Trophoblast cell (in vitro differentiated cells and primary cell): Measurements from ENCODE around the gene FAM107A.

Source experiments
- DNase-seq, 2 donors: peaks; one replicate each; pipeline ENCODE4 v3.0.0-alpha.2; 2016
- H2AFZ ChIP-seq: 2 replicates; pipeline ENCODE4 v1.6.1; 2013; ENCODE audit warnings: low read length, moderate library complexity, mild to moderate bottlenecking; ENCODE audit not compliant: insufficient read depth, poor library complexity
- H2AK5ac ChIP-seq: 2 replicates; pipeline ENCODE4 v1.6.1; 2013; ENCODE audit warnings: mild to moderate bottlenecking, low read length
- H2BK120ac ChIP-seq: 2 replicates; pipeline ENCODE4 v1.6.1; 2013; ENCODE audit warnings: low read length, mild to moderate bottlenecking, moderate library complexity; ENCODE audit not compliant: insufficient read depth, poor library complexity
- H2BK12ac ChIP-seq: 2 replicates; pipeline ENCODE4 v1.6.1; 2013; ENCODE audit warnings: mild to moderate bottlenecking, low read length, moderate library complexity
- H2BK5ac ChIP-seq: 2 replicates; pipeline ENCODE4 v1.6.1; 2013; ENCODE audit warnings: low read length, low read depth, moderate library complexity, mild to moderate bottlenecking; ENCODE audit not compliant: poor library complexity
- H3K14ac ChIP-seq: 2 replicates; pipeline ENCODE4 v1.6.1; 2013; ENCODE audit warnings: mild to moderate bottlenecking, low read length
- H3K18ac ChIP-seq: 2 replicates; pipeline ENCODE4 v1.6.1; 2013; ENCODE audit warnings: mild to moderate bottlenecking, low read length
- H3K23ac ChIP-seq: 2 replicates; pipeline ENCODE4 v1.6.1; 2013; ENCODE audit warnings: low read length
- H3K27ac ChIP-seq: 2 replicates; pipeline ENCODE4 v1.5.1; 2013; ENCODE audit warnings: low read depth, mild to moderate bottlenecking, inconsistent platforms, low read length, moderate library complexity
- H3K27me3 ChIP-seq: 2 replicates; pipeline ENCODE4 v1.6.1; 2013; ENCODE audit warnings: inconsistent platforms, mild to moderate bottlenecking, low read length, moderate library complexity; ENCODE audit not compliant: insufficient read depth
- H3K36me3 ChIP-seq, 2 experiments: 1 replicate in 1 of 2; 2 replicates in 1 of 2; pipeline ENCODE4 v1.6.1; 2013; ENCODE audit warnings: low read length in 2 of 2, mild to moderate bottlenecking in 2 of 2, moderate library complexity in 1 of 2; ENCODE audit not compliant: insufficient read depth in 2 of 2, control insufficient read depth in 1 of 2
- H3K4ac ChIP-seq: 2 replicates; pipeline ENCODE4 v1.6.1; 2013; ENCODE audit warnings: low read depth, mild to moderate bottlenecking, low read length, moderate library complexity
- H3K4me1 ChIP-seq, 2 experiments: 1 replicate in 1 of 2; 2 replicates in 1 of 2; pipeline ENCODE4 v1.6.1; 2013; ENCODE audit warnings: low read length in 2 of 2, mild to moderate bottlenecking in 2 of 2, moderate library complexity in 1 of 2; ENCODE audit not compliant: insufficient read depth in 2 of 2, control insufficient read depth in 1 of 2
- H3K4me2 ChIP-seq: 2 replicates; pipeline ENCODE4 v1.6.1; 2013; ENCODE audit warnings: inconsistent platforms, mild to moderate bottlenecking, low read length, moderate library complexity
- H3K4me3 ChIP-seq: 2 replicates; pipeline ENCODE4 v1.5.1; 2013; ENCODE audit warnings: mild to moderate bottlenecking, low read depth, low read length, inconsistent platforms
- H3K79me1 ChIP-seq: one replicate; pipeline ENCODE4 v1.6.1; 2013; ENCODE audit warnings: low read length
- H3K79me2 ChIP-seq: 2 replicates; pipeline ENCODE4 v1.6.1; 2013; ENCODE audit warnings: low read length, mild to moderate bottlenecking; ENCODE audit not compliant: control insufficient read depth, insufficient read depth, poor library complexity
- H3K9ac ChIP-seq: 2 replicates; pipeline ENCODE4 v1.6.1; 2013; ENCODE audit warnings: mild to moderate bottlenecking, low read length
- H3K9me3 ChIP-seq: 2 replicates; pipeline ENCODE4 v1.6.1; 2013; ENCODE audit warnings: low read depth, mild to moderate bottlenecking, control low read depth, inconsistent platforms, low read length; ENCODE audit not compliant: insufficient read depth
- H4K12ac ChIP-seq: 2 replicates; pipeline ENCODE4 v1.6.1; 2013; ENCODE audit warnings: low read depth, mild to moderate bottlenecking, low read length, moderate library complexity
- H4K8ac ChIP-seq: 2 replicates; pipeline ENCODE4 v1.6.1; 2013; ENCODE audit warnings: low read depth, mild to moderate bottlenecking, low read length, moderate library complexity
- H4K91ac ChIP-seq: one replicate; pipeline ENCODE4 v1.6.1; 2013; ENCODE audit warnings: low read depth, mild to moderate bottlenecking, low read length, moderate library complexity
- WGBS: extraction: QIAGEN DNeasy Blood & Tissue Kit; methylation state at CpG from one replicate; pipeline ENCODE4 v1.1.7; 2013; ENCODE audit warnings: missing lambda C conversion rate; ENCODE audit not compliant: insufficient read length, insufficient coverage; ENCODE audit errors: extremely low coverage; 5-methylcytosine and 5-hydroxymethylcytosine counted together

The FAM107A gene

DNA sequence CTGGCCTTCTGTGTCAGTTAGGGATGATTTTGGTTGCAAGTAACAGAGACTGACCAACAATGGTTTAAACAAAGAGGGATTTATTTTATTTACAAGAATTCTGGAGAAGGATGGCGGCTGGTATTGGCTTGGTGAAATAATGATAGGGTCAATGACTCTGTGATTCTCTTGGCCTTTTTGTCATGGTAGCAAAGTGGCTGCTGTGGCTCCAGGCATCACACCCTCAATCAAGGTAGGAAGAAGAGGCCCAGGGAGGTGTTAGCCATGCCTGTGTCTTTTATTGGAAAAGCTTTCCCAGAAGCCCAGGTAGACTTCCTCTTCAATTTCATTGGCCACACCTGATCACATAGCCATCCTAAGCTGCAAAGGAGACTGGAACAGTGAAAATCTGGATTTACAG, 13.1 kb downstream of the FAM107A start:
- DNase-seq = no peak
- Histone ChIP-seq H2BK5ac (no peak overlapping the region), H3K27ac (no peak overlapping the region), H4K91ac (no peak overlapping the region), H4K12ac (no peak overlapping the region), H3K9me3 (no peaks in the 10 kb centered on the region), H3K36me3 (no peaks in the 10 kb centered on the region), H3K27me3 (no peaks in the 10 kb centered on the region), H3K18ac (no peak overlapping the region), H3K79me1 (peaks cover 3% of the 10 kb centered on the region), H2BK120ac (no peak overlapping the region), H3K79me2 (no peaks in the 10 kb centered on the region), H3K4me1 (peaks cover 8 to 9% of the 10 kb centered on the region in 2 experiments), H3K4me2 (no peak overlapping the region), H3K9ac (no peak overlapping the region), H3K4ac (no peak overlapping the region), H2AFZ (no peak overlapping the region), H4K8ac (no peak overlapping the region), H3K23ac (no peak overlapping the region), H3K4me3 (no peak overlapping the region), H3K14ac (no peak overlapping the region), H2BK12ac (no peak overlapping the region), H2AK5ac (no peak overlapping the region)
- WGBS = no CpG with 5 or more reads among the region's 1 CpG

- WGBS = no CpG with 5 or more reads among the region's 6 CpGs
- no peak overlapping the region for H2BK5ac ChIP-seq
- no peaks in the 10 kb centered on the region for H3K27me3 ChIP-seq
Measured at GRCh38 chr3:58563386-58564035, 13.7 kb downstream of the FAM107A start.

GRCh38 chr3:58562498-58562897, 14.7 kb downstream of the FAM107A start:
- H3K36me3 ChIP-seq = no peaks in the 10 kb centered on the region
- H2BK5ac ChIP-seq = no peak overlapping the region
- H3K23ac ChIP-seq = no peak overlapping the region
- H2BK120ac ChIP-seq = no peak overlapping the region
- no peak overlapping the region for H3K9ac ChIP-seq
- no peak overlapping the region for H3K4ac ChIP-seq
- H3K9me3 ChIP-seq = no peaks in the 10 kb centered on the region
- H2AFZ ChIP-seq = no peak overlapping the region
- H2AK5ac ChIP-seq = no peak overlapping the region
- no peaks in the 10 kb centered on the region for H3K27me3 ChIP-seq
- no peak overlapping the region for H3K14ac ChIP-seq
- no CpG with 5 or more reads among the region's 4 CpGs for WGBS
- no peaks in the 10 kb centered on the region for H3K79me2 ChIP-seq
- H3K18ac ChIP-seq = no peak overlapping the region
- no peak overlapping the region for H4K8ac ChIP-seq
- H3K4me3 ChIP-seq = no peak overlapping the region
- DNase-seq = no peak
- no peak overlapping the region for H3K27ac ChIP-seq
- H4K91ac ChIP-seq = no peak overlapping the region
- peaks cover 3% of the 10 kb centered on the region for H3K79me1 ChIP-seq
- peaks cover 8 to 9% of the 10 kb centered on the region in 2 experiments for H3K4me1 ChIP-seq
- H3K4me2 ChIP-seq = no peak overlapping the region
- no peak overlapping the region for H2BK12ac ChIP-seq
- no peak overlapping the region for H4K12ac ChIP-seq

More at GRCh38 chr3:58563386-58564035, 13.7 kb downstream of the FAM107A start:
- Histone ChIP-seq H3K36me3 (no peaks in the 10 kb centered on the region), H4K91ac (no peak overlapping the region), H3K23ac (no peak overlapping the region), H3K4me1 (peaks cover 8 to 9% of the 10 kb centered on the region in 2 experiments), H2BK12ac (no peak overlapping the region), H3K9ac (no peak overlapping the region), H2BK120ac (no peak overlapping the region), H4K8ac (no peak overlapping the region), H3K4ac (no peak overlapping the region), H3K14ac (no peak overlapping the region), H3K4me2 (no peak overlapping the region), H3K79me2 (no peaks in the 10 kb centered on the region), H3K18ac (no peak overlapping the region), H3K79me1 (peaks cover 3% of the 10 kb centered on the region), H4K12ac (no peak overlapping the region), H2AFZ (no peak overlapping the region), H3K9me3 (no peaks in the 10 kb centered on the region), H3K27ac (no peak overlapping the region), H3K4me3 (no peak overlapping the region), H2AK5ac (no peak overlapping the region)
- no peak for DNase-seq

GRCh38 chr3:58560771-58561311, 16.4 kb downstream of the FAM107A start:
- Histone ChIP-seq H4K91ac (no peak overlapping the region), H2BK12ac (no peak overlapping the region), H4K12ac (no peak overlapping the region), H3K79me2 (no peaks in the 10 kb centered on the region), H3K18ac (no peak overlapping the region), H3K79me1 (peaks cover 3% of the 10 kb centered on the region), H2AFZ (no peak overlapping the region), H2BK5ac (no peak overlapping the region), H4K8ac (no peak overlapping the region), H3K9ac (no peak overlapping the region), H3K4ac (no peak overlapping the region), H3K23ac (no peak overlapping the region), H2AK5ac (no peak overlapping the region), H3K14ac (peak overlapping the region; percentile 42), H2BK120ac (peak overlapping the region; percentile 61), H3K4me1 (peaks cover 7 to 12% of the 10 kb centered on the region in 2 experiments), H3K9me3 (no peaks in the 10 kb centered on the region), H3K4me2 (no peak overlapping the region), H3K36me3 (no peaks in the 10 kb centered on the region), H3K27ac (peak overlapping the region; percentile 52), H3K4me3 (no peak overlapping the region), H3K27me3 (no peaks in the 10 kb centered on the region)
- DNase-seq = peak; percentile 60 to 80
- WGBS = no CpG with 5 or more reads among the region's 12 CpGs
